RWPE1 (cell line): ENCODE results near the gene SCGB3A1.

Experiments used
- CTCF ChIA-PET: fragments of 350-600 bp; sonication (Branson Sonifier 250); formaldehyde crosslinking; extraction: SDS; loops from one replicate; lab custom pipeline; 2021; lab: Yijun Ruan, JAX
- POLR2A ChIA-PET: fragments of 400-600 bp; formaldehyde crosslinking; extraction: SDS; loops from one replicate; lab custom pipeline; 2020; ENCODE audit warnings: antibody characterized with exemption; ENCODE audit not compliant: low non-redundant PET; lab: Yijun Ruan, JAX
- DNase-seq: peaks from one replicate; pipeline ENCODE4 v3.0.0; 2012; ENCODE audit warnings: low spot score
- H3K27ac ChIP-seq: fragments of 450-650 bp; 2 replicates; pipeline ENCODE4 v1.5.1; 2017
- CTCF ChIP-seq: fragments of 450-650 bp; conservative IDR thresholded peaks from 2 replicates; pipeline ENCODE4 v1.5.1; 2017; ENCODE audit warnings: low read depth, mild to moderate bottlenecking

Gene SCGB3A1

GRCh38 chr5:180598797-180599589, 7.7 kb upstream of the SCGB3A1 start:
- ChIA-PET POLR2A (no interaction called here), CTCF (interaction anchor here (0.6 to 1.6 kb wide), 3 partner anchors 20 to 305 kb away, joined by 3 to 6 read pairs (median 3); no protein-coding TSS in a partner anchor)
- no peak for DNase-seq
- no peak for TF ChIP-seq CTCF
- H3K27ac ChIP-seq = no peak overlapping the region

GRCh38 chr5:180598316-180598701, 7.0 kb upstream of the SCGB3A1 start:
- POLR2A ChIA-PET = no interaction called here
- DNase-seq = no peak
- CTCF ChIA-PET = interaction anchor here (0.6 to 1.6 kb wide), 2 partner anchors 21 to 305 kb away, joined by 3 to 6 read pairs; no protein-coding TSS in a partner anchor
- H3K27ac ChIP-seq = no peak overlapping the region
- TF ChIP-seq CTCF = no peak

- ChIA-PET CTCF (interaction anchor here (0.6 to 0.8 kb wide), 2 partner anchors 10 to 23 kb away, joined by 3 to 4 read pairs; no protein-coding TSS in a partner anchor), POLR2A (no interaction called here)
- H3K27ac ChIP-seq = no peak overlapping the region
- TF ChIP-seq CTCF = no peak
- no peak for DNase-seq
These were observed 5.5 kb upstream of the SCGB3A1 start for GRCh38 chr5:180596668-180597231.

GRCh38 chr5:180596115-180596667, 4.9 kb upstream of the SCGB3A1 start:
- no peak for DNase-seq
- CTCF ChIA-PET = no interaction called here
- POLR2A ChIA-PET = no interaction called here
- no peak for TF ChIP-seq CTCF
- no peak overlapping the region for H3K27ac ChIP-seq

- no peak for DNase-seq
- ChIA-PET POLR2A (no interaction called here), CTCF (no interaction called here)
- no peak overlapping the region for H3K27ac ChIP-seq
- no peak for TF ChIP-seq CTCF
These were observed 4.2 kb upstream of the SCGB3A1 start for GRCh38 chr5:180595381-180596114.

- no peak for TF ChIP-seq CTCF
- ChIA-PET POLR2A (no interaction called here), CTCF (no interaction called here)
- DNase-seq = no peak
- H3K27ac ChIP-seq = no peak overlapping the region
These were observed 3.7 kb upstream of the SCGB3A1 start for GRCh38 chr5:180595046-180595379.
